ENCODE data around the gene KCTD17.

The KCTD17 gene

GRCh38 chr22:37082251-37082873 is 30.8 kb downstream of the KCTD17 start:
- Histone ChIP-seq H3K79me2 (ENCODE audit: insufficient read depth, low read length) (no peaks in the 10 kb centered on the region), H4K20me1 (ENCODE audit: insufficient read depth, low read length) (0 out of 2 replicates have a peak, but pooled peaks cover 3% of the 10 kb centered on the region), H3K4me3 (ENCODE audit: low read depth in 1 of 2, low read length in 2 of 2) (no peak overlapping the region), H3K4me1 (ENCODE audit: insufficient read depth, low read length) (peaks cover 5% of the 10 kb centered on the region), H3K36me3 (ENCODE audit: insufficient read depth, low read length) (no peaks in the 10 kb centered on the region), H3K9ac (ENCODE audit: low read depth, low read length) (no peak overlapping the region), H3K4me2 (ENCODE audit: insufficient read depth, low read length) (no peak overlapping the region), H3K27me3 (ENCODE audit: insufficient read depth, low read length, poor library complexity) (peaks cover 4% of the 10 kb centered on the region), H3K9me3 (ENCODE audit: insufficient read depth, low read length, severe bottlenecking) (no peaks in the 10 kb centered on the region), H3K27ac (ENCODE audit: low read length) (no peak overlapping the region), H2AFZ (ENCODE audit: low read depth, low read length) (no peak overlapping the region)
- ATAC-seq (ENCODE audit: insufficient read depth, low read depth): no peak
- TF ChIP-seq CTCF (IDR thresholded peaks at IDR 0.05; ENCODE audit: borderline replicate concordance, extremely low read depth, low read length, poor library complexity, severe bottlenecking): no peak
- no peak for TF ChIP-seq EZH2 (IDR thresholded peaks at IDR 0.05; ENCODE audit: borderline replicate concordance, low read depth, low read length, severe bottlenecking)
- no peak for DNase-seq

DNA sequence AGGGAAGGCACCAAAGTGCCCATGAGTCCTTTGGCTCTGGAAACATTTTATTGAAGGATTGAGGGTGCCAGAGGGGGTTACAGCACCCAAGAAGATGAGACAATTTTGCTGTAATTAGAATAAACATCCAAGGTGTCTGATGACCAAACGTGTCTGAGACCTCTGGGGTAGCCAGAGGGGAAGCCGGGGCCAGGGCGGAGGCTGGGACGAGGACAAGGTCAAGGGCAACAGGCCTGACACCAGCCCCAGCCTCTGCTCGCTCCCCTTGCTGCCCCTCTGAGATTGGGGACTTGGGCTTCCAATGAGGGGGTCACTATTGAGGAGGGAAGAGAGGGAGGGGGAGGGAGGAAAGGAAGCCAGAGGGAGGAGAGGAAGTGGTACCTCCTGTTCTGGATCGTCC is 32.4 kb downstream of the KCTD17 start:
- no peak for DNase-seq
- Histone ChIP-seq H3K4me2 (ENCODE audit: insufficient read depth, low read length) (no peak overlapping the region), H3K27ac (ENCODE audit: low read length) (no peak overlapping the region), H3K36me3 (ENCODE audit: insufficient read depth, low read length) (no peaks in the 10 kb centered on the region), H3K4me3 (ENCODE audit: low read depth in 1 of 2, low read length in 2 of 2) (no peak overlapping the region), H3K79me2 (ENCODE audit: insufficient read depth, low read length) (no peaks in the 10 kb centered on the region), H3K9ac (ENCODE audit: low read depth, low read length) (no peak overlapping the region), H3K9me3 (ENCODE audit: insufficient read depth, low read length, severe bottlenecking) (no peaks in the 10 kb centered on the region), H2AFZ (ENCODE audit: low read depth, low read length) (no peak overlapping the region), H4K20me1 (ENCODE audit: insufficient read depth, low read length) (0 out of 2 replicates have a peak, but pooled peaks cover 3% of the 10 kb centered on the region), H3K4me1 (ENCODE audit: insufficient read depth, low read length) (no peaks in the 10 kb centered on the region), H3K27me3 (ENCODE audit: insufficient read depth, low read length, poor library complexity) (peaks cover 4% of the 10 kb centered on the region)
- ATAC-seq (ENCODE audit: insufficient read depth, low read depth): no peak
- no peak for TF ChIP-seq EZH2 (IDR thresholded peaks at IDR 0.05; ENCODE audit: borderline replicate concordance, low read depth, low read length, severe bottlenecking)
- TF ChIP-seq CTCF (IDR thresholded peaks at IDR 0.05; ENCODE audit: borderline replicate concordance, extremely low read depth, low read length, poor library complexity, severe bottlenecking): no peak

DNA sequence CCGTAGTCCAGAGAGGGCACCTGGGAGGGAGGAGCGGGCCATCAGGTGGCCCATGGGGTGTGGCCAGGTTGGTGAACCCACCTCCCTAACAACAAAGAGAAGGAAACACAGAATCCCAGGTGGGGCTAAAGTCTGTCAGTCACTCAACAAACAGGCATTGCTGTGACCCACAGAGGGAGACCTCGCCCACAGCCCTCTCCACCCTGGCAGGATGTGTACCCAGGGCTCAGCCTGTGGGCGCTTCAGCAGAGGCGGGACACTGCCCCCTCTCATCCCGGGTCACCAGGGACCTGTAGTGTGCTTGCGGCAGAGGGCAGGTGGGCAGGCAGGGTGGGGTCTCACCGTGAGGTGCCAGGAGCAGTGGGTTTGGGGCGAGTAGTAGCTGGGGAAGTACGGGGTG is 32.8 kb downstream of the KCTD17 start:
- Histone ChIP-seq H2AFZ (ENCODE audit: low read depth, low read length) (no peak overlapping the region), H3K79me2 (ENCODE audit: insufficient read depth, low read length) (no peaks in the 10 kb centered on the region), H3K4me3 (ENCODE audit: low read depth in 1 of 2, low read length in 2 of 2) (no peak overlapping the region), H3K9me3 (ENCODE audit: insufficient read depth, low read length, severe bottlenecking) (no peaks in the 10 kb centered on the region), H4K20me1 (ENCODE audit: insufficient read depth, low read length) (0 out of 2 replicates have a peak, but pooled peaks cover 3% of the 10 kb centered on the region), H3K9ac (ENCODE audit: low read depth, low read length) (no peak overlapping the region), H3K27me3 (ENCODE audit: insufficient read depth, low read length, poor library complexity) (peaks cover under 1% of the 10 kb centered on the region), H3K36me3 (ENCODE audit: insufficient read depth, low read length) (no peaks in the 10 kb centered on the region), H3K4me2 (ENCODE audit: insufficient read depth, low read length) (no peak overlapping the region), H3K27ac (ENCODE audit: low read length) (no peak overlapping the region), H3K4me1 (ENCODE audit: insufficient read depth, low read length) (no peaks in the 10 kb centered on the region)
- DNase-seq (no peak), ATAC-seq (ENCODE audit: insufficient read depth, low read depth) (no peak)
- TF ChIP-seq EZH2 (IDR thresholded peaks at IDR 0.05; ENCODE audit: borderline replicate concordance, low read depth, low read length, severe bottlenecking) (no peak), CTCF (IDR thresholded peaks at IDR 0.05; ENCODE audit: borderline replicate concordance, extremely low read depth, low read length, poor library complexity, severe bottlenecking) (no peak)
